NCI-H82 treated with DMSO at 0.1 percent for 48 hours (cell line): ENCODE measurements around the gene KSR2.

ENCODE experiments used
- DNase-seq: peaks from one replicate; lab custom pipeline; 2025; ENCODE audit not compliant: unreplicated experiment; lab: John Stamatoyannopoulos, UW

The KSR2 gene

DNA sequence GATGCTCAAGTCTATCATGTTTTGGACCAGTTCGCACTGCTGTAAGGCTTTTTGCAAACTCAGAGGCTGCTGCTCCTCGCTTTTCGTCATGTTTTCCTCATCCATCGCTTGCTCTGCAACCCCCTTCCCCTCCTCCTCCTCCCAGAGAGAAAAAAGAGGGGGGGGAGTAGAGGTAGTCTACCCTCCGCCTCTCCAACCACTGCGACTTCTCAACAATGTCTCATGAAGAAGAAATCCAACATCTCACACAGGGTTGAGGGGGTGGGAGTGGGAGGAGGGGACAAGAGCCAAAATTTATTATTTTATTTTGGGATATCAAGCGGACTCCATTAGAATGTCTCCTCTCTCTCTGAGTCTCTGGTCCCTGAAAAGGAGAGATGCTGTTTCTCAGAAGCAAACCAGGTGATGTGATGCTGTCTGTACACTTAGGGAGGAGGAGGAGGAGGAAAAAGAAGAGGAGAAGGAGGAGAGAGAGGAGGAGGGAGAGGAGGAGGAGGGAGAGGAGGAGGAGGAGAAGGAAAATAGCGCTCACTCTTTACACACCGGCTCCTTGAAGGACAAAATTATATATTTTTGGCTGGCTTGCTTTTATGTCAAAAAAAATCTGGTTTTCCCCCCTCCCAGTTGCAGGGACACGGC lies 520 bp downstream of the KSR2 start:
- no peak for DNase-seq

DNA sequence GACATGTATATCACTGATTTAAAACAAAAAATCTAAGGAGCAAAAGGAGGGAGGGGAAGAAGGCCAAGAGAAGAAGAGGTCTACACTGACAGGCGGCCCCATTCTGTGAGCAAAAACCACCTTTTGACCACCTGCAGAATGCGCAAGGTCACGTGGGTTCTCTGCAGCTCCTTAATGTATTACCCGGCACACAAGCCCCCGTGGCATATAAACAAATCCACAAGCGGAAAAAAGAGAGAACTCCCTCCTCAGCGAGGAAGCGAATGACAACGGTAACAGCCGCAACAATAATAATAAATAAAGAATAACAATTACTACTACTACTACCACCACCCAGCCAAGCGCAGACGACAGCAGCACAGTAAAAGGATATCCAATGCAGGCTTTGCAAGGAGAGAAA lies 1.3 kb downstream of the KSR2 start:
- DNase-seq, result no peak

GRCh38 chr12:117967043-117967442 lies 1.7 kb downstream of the KSR2 start:
- DNase-seq, result no peak

GRCh38 chr12:117966511-117966910 lies 2.3 kb downstream of the KSR2 start:
- DNase-seq, result no peak

GRCh38 chr12:117963836-117964235 lies 5.0 kb downstream of the KSR2 start:
- DNase-seq, result no peak

- no peak for DNase-seq
These were observed 31.9 kb downstream of the KSR2 start for GRCh38 chr12:117936722-117937484.

DNA sequence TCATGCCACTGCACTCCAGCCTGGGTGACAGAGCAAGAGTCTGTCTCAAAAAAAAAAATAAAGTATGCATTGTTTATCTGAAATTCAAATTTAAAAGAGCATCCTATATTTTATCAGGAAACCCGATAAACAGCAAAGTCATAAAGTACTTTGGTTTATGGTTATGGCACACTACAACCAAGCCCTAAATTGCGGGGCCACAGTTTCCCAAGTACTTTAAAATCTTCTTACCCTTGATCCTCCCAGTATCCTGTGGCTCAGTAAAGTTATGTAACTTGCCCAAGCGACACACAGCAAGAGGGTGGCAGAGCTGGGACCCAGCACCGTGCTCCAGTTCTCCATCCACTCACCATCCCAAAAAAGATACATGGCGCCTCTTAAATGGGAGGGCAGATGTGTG lies 35.2 kb downstream of the KSR2 start:
- DNase-seq, result no peak

DNA sequence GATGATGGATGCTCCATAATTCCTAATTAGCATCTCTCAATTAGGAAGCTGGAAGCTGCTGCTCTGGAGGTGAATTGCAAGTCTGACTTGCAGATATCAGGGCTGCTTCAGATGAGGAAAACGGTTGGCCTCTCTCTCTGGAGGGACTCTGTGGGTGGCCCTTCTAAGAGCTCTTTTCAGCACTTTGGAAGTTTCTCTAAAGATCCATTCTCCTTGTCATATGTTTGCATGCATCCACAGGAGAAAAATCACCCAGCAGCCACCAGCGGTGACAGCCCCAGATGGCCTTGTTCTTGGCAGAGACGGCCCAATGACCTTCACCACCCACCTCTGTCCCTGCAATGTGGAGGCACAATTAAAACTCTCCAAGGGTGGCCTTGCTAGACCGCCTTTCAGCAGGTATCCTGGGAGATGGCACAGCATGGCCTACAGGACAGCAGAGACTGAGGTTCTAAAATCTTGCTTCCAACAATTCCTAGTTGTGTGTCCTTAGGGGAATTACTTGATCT lies 42.3 kb downstream of the KSR2 start:
- DNase-seq, result no peak

GRCh38 chr12:117921929-117922777 lies 46.6 kb downstream of the KSR2 start:
- DNase-seq, result no peak

DNA sequence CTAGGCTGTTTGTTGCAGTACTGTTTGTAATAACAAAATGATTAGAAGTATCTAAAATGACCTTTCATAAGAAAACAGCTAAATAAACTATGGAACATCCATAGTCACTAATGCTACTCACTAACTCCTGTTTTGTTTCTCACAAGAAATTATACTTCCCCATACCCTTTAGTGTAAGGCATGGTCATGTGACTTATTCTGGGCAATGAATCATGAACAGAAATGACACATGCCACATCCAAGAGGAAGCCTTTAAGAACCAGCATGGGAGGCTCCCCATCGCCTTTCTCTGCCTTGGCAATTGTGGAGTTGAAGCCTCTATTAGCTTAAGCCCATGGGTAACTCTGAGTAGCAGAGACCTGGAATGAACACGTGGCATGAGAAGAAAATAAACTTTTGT lies 49.3 kb downstream of the KSR2 start:
- no peak for DNase-seq

DNA sequence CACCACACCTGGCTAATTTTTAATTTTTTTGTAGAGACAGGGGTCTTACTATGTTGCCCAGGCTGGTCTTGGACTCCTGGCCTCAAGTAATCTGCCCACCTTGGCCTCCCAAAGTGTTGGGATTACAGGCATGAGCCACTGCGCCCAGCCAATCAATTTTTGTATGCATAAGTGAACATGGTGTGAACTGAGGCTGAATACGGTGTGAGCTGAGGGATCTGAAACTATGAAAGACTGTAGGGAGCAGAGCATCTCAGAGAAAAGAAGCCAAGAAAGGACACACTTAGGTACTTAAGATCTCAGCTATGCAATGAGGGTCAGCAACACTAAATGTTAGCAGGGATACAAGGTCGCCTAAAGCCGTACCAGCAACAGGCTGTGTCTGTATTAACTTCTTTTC lies 54.1 kb downstream of the KSR2 start:
- DNase-seq, result no peak

- no peak for DNase-seq
These were observed 56.0 kb downstream of the KSR2 start for GRCh38 chr12:117912756-117913155.

DNA sequence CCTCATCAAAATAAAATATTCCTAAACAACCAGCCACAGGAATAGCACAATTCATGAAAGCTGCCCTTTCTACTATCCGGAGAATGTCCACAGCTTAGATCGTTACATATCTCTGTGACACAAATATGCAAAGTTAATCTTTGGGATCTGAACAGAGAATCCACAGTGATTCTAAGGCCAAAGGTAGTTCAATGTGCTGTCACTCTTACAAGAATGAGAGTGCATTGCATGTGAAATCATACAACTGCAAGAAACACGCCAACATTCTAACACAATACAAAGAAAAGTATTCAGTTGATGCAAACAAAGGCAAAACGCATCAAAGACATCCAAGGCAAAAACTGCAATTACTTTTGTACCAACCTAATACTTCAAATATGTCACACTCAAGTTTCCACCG lies 60.4 kb downstream of the KSR2 start:
- DNase-seq, result no peak

- DNase-seq, result no peak
These were observed 61.6 kb downstream of the KSR2 start for GRCh38 chr12:117907108-117907689.

- no peak for DNase-seq
These were observed 64.7 kb downstream of the KSR2 start for GRCh38 chr12:117904051-117904450.

DNA sequence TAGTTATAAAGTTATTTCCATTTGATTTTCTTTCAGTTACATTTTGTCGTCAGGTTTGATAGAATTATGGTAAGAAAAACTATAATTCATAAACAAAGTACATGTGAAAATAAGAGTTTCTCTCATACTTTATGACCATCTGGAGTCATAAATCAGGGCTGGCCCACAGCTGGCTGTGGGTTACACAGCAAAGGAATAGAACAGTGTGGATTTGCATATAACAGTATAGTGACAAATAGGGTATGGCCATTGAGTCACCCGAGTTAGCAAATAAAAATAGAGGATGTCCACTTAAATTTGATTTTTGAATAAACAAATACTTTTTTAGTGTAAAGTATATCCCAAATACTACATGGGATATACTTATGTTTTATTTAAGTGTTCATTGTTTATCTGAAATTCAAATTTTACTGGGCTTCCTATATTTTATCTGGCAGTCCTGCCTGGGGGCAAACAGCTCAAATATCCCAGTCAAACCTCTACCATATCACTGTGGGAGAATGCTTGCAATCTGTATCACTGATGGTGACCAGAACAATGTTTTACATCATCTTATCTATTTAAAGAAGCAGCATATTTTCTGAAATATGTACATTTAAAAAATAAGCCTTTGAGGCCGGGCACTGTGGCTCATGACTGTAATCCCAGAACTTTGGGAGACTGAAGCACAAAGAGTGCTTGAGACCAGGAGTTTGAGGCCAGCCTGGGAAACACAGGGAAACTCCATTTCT lies 65.5 kb downstream of the KSR2 start:
- DNase-seq, result no peak

- DNase-seq, result no peak
These were observed 67.2 kb downstream of the KSR2 start for GRCh38 chr12:117901631-117902030.

DNA sequence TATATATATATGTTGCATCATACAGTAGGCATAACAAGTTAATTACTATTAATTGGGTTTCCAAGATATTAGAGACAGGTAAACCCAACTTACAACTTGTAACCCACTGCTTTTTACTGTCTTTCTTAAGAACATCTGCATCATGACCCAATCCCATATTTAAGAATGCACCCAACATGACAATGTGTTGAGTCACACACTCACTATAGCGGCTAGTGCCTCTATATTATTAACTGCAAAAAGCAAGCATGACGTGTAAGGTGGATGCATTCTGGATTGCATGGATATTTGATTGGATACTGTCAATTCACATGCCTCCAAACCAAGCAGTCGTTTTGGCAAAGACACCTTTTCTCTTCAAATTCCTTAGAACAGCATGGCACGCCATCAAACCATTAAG lies 68.2 kb downstream of the KSR2 start:
- DNase-seq, result no peak

DNA sequence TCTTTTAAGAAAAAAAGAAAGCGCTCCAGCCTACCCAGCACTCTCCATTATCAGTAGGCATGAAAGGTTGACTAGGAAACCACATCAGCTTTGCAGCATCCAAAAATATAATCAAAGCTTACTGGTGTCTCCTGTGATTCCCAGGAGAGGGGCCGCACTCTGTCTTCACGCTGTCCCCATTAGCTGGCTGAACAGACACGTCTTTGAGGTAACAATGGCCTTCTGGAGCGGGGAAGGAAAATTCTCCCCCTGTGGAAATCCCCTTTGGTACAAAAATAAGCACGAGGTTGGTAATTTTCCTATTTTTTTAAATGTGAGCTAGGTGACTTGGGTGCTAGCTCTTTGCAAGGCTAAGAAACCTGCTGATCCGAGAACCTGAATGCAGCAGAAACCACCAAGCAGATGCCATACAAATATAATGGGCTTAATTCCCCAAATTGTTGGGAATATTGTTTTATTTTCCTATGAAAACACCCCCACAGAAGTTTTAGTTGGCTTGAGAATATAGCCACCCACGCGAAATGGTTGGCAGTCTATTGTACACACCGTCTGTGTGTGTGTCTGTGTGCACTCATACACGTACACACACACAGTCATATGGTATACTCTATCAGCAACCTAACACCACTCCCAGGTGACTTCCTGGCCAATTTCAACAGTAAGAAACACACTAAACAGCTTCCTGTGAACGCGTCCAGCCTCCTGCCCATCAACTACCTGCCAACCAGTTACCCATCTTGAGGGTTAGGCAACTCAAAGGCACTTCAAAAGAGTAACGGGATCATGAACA lies 71.2 kb downstream of the KSR2 start:
- no peak for DNase-seq

DNA sequence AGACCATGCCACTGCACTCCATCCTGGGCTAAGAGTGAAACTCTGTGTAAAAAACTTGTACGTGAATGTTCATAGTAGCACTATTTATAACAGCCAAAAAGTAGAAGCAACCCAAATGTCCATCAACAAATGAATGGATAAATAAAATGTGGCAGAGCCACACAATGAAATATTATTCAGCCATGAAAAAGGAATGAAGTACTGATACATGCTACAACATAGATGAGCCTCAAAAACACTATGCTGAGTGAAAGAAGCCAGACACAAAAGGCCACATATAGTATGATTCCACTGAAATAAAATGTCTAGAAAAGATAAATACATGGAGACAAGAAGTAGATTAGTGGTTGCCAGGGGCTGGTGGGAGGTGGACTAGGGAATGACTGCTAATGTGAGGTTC lies 72.8 kb downstream of the KSR2 start:
- no peak for DNase-seq
